Natural killer cell (primary cell): ENCODE measurements around the gene MKS1. TPM values are rescaled to one million over a fixed set of nuclear protein-coding genes. Genes with fewer than 3 reads are reported as not detected.

ENCODE experiments used
- ATAC-seq, 3 donors: fragments of 150-1000 bp in 2 of 3; fragments of 200-7000 bp in 1 of 3; cut with Tn5 transposase; 1 replicate in 1 of 3; 2 replicates in 2 of 3; pipeline ENCODE4 v1.10.0; 2021; ENCODE audit warnings: mild to moderate bottlenecking in 2 of 3, moderate library complexity in 2 of 3
- DNase-seq, 2 donors: peaks; one replicate each; pipeline versions ENCODE4 v3.0.0 to v3.0.0-alpha.2; 2013 to 2021; ENCODE audit warnings: mixed read lengths in 1 of 2
- H3K27ac ChIP-seq: one replicate; pipeline ENCODE4 v1.5.1; 2013; ENCODE audit warnings: mild to moderate bottlenecking, low read length
- H3K27me3 ChIP-seq: one replicate; pipeline ENCODE4 v1.6.1; 2013; ENCODE audit warnings: low read length; ENCODE audit not compliant: control insufficient read depth, insufficient read depth
- H3K36me3 ChIP-seq: one replicate; pipeline ENCODE4 v1.6.1; 2013; ENCODE audit warnings: low read length; ENCODE audit not compliant: control insufficient read depth, insufficient read depth
- H3K4me1 ChIP-seq: one replicate; pipeline ENCODE4 v1.6.1; 2013; ENCODE audit warnings: low read length; ENCODE audit not compliant: control insufficient read depth, insufficient read depth
- H3K4me3 ChIP-seq: one replicate; pipeline ENCODE4 v1.5.1; 2013; ENCODE audit warnings: low read length
- H3K9me3 ChIP-seq: one replicate; pipeline ENCODE4 v1.6.1; 2013; ENCODE audit warnings: low read length; ENCODE audit not compliant: control insufficient read depth, insufficient read depth
- H3K27ac Mint-ChIP-seq, 2 donors: one replicate each; pipeline ENCODE4 v1.8.0; 2022; ENCODE audit warnings: mild to moderate bottlenecking in 2 of 2, mixed read lengths in 2 of 2, moderate library complexity in 1 of 2
- H3K27me3 Mint-ChIP-seq, 2 donors: one replicate each; pipeline ENCODE4 v1.8.0; 2022; ENCODE audit warnings: low read depth in 2 of 2, mixed read lengths in 2 of 2
- H3K36me3 Mint-ChIP-seq: one replicate; pipeline ENCODE4 v1.8.0; 2022; ENCODE audit warnings: mixed read lengths
- H3K4me1 Mint-ChIP-seq, 2 donors: one replicate each; pipeline ENCODE4 v1.8.0; 2022; ENCODE audit warnings: mixed read lengths in 2 of 2
- H3K4me3 Mint-ChIP-seq: one replicate; pipeline ENCODE4 v1.8.0; 2022; ENCODE audit warnings: mild to moderate bottlenecking, moderate library complexity, mixed read lengths
- H3K9me3 Mint-ChIP-seq, 2 donors: one replicate each; pipeline ENCODE4 v1.8.0; 2022; ENCODE audit warnings: mixed read lengths in 2 of 2
- WGBS: methylation state at CpG from one replicate; pipeline ENCODE4 v1.1.7; 2013; ENCODE audit warnings: missing lambda C conversion rate; ENCODE audit not compliant: insufficient coverage; 5-methylcytosine and 5-hydroxymethylcytosine counted together
- intact Hi-C: fragments of 100-400 bp; cut with micrococcal nuclease; formaldehyde crosslinking; loops from one replicate; pipeline ENCODE4 v1.14.2; 2022
- total RNA-seq, 4 donors: library from RNA; stranded (reverse); fragments of 120-200 nt in 1 of 4; gene quantifications; one replicate each; pipeline versions ENCODE4 v1.2.3 to v1.2.4, GENCODE V29; 2013 to 2022
- TF ChIP-seq, protein P1 (sequence below): fragments of 200-600 bp; IDR thresholded peaks from one replicate; pipeline ENCODE4 v1.8.0; 2022; ENCODE audit warnings: antibody characterized with exemption

Gene MKS1
- total RNA-seq, 3 donors from 2014 or later (not counting 1 experiment from before 2014, with no cell fraction given): 4.5 to 10.7 (median 8.5) TPM

DNA sequence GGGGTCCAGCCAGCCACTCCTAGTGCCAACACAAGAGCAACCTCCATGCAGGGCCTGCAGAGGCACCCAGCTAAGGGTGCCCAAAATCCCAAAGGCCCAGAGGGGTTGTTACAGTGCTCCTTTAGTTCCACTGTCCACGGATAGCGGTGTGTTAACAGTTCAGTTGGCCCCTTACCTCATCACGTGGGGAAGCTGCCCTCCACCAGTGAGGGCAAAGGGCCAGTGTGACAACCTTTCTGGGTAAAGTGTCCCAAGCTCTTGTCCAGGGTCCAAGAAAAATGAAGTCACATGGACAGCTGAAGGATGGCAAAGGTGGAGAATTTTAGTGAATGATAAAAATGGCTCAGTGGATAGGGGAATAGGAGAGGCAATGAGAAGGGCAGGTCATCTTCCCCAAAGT, 8.7 kb upstream of the MKS1 start:
- Histone ChIP-seq H3K4me1 (peaks cover 10% of the 10 kb centered on the region), H3K4me3 (no peak overlapping the region), H3K9me3 (no peaks in the 10 kb centered on the region), H3K27ac (no peak overlapping the region), H3K36me3 (no peaks in the 10 kb centered on the region), H3K27me3 (no peaks in the 10 kb centered on the region)
- Mint-ChIP-seq H3K36me3 (no peaks in the 10 kb centered on the region), H3K4me1 (no peaks in the 10 kb centered on the region), H3K4me3 (no peak overlapping the region), H3K9me3 (no peaks in the 10 kb centered on the region), H3K27me3 (peaks cover 14 to 17% of the 10 kb centered on the region in 2 donors), H3K27ac (no peak overlapping the region)
- TF ChIP-seq, protein P1, sequence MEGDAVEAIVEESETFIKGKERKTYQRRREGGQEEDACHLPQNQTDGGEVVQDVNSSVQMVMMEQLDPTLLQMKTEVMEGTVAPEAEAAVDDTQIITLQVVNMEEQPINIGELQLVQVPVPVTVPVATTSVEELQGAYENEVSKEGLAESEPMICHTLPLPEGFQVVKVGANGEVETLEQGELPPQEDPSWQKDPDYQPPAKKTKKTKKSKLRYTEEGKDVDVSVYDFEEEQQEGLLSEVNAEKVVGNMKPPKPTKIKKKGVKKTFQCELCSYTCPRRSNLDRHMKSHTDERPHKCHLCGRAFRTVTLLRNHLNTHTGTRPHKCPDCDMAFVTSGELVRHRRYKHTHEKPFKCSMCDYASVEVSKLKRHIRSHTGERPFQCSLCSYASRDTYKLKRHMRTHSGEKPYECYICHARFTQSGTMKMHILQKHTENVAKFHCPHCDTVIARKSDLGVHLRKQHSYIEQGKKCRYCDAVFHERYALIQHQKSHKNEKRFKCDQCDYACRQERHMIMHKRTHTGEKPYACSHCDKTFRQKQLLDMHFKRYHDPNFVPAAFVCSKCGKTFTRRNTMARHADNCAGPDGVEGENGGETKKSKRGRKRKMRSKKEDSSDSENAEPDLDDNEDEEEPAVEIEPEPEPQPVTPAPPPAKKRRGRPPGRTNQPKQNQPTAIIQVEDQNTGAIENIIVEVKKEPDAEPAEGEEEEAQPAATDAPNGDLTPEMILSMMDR: no peak
- 96% methylated on average over 3 of the region's 3 CpGs for WGBS
- intact Hi-C loops: no loop called here
- DNase-seq (no peak), ATAC-seq (no peak)

DNA sequence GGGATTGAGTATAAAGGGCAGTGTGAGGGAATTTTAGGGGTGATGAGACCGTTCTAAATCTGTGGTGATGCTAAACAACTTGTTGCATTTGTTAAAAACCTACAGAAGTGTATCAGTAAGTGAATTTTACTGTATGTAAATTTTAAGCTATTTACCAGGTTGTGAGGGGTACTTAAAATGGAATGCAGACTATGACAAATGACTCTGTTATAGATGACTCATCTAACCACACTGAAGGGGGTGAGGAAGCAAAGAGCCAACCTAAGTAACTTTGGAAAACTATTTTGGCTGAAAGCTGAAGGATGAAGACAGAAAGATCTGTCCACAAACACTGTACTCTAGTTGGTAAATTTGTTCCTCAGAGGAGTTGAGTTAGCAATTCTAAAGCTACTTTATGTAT, 5.3 kb upstream of the MKS1 start:
- Histone ChIP-seq H3K4me1 (peaks cover 7% of the 10 kb centered on the region), H3K9me3 (no peaks in the 10 kb centered on the region), H3K36me3 (no peaks in the 10 kb centered on the region), H3K4me3 (no peak overlapping the region), H3K27me3 (no peaks in the 10 kb centered on the region), H3K27ac (no peak overlapping the region)
- Mint-ChIP-seq H3K4me3 (no peak overlapping the region), H3K27ac (no peak overlapping the region), H3K36me3 (no peaks in the 10 kb centered on the region), H3K9me3 (no peaks in the 10 kb centered on the region), H3K4me1 (peaks cover 8 to 11% of the 10 kb centered on the region in 2 donors), H3K27me3 (peaks cover 14 to 18% of the 10 kb centered on the region in 2 donors)
- DNase-seq (no peak), ATAC-seq (no peak)
- TF ChIP-seq, protein P1: no peak
- 50% methylated on average over 1 of the region's 1 CpG for whole genome bisulfite sequencing
- intact Hi-C loops: no loop called here

DNA sequence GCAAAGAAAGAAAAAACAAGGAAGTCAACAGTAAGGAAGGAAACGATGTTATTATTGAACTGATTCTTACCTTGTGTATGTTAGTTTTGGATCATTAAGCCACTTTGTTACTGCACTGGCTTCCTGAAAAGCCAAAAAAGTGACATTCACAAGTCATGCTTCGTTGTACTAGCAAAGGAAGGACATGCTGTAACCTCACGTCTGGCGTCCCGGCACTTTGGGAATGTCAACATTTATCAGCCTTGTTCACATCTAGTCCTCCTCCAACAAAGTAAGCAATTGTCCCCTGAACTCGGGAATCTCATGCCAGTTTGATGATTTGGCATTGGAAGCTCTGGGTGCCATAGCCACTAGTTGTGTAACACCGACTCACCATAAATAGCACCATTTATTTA, 731 bp upstream of the MKS1 start:
- H3K4me3 ChIP-seq: peak overlapping the region; percentile 81
- peaks cover 14% of the 10 kb centered on the region for H3K4me1 ChIP-seq
- no peaks in the 10 kb centered on the region for H3K9me3 Mint-ChIP-seq
- WGBS: 75% methylated on average over 7 of the region's 7 CpGs
- H3K27ac ChIP-seq: peak overlapping the region; percentile 77
- H3K36me3 ChIP-seq: peaks cover 2% of the 10 kb centered on the region
- H3K27ac Mint-ChIP-seq: peak overlapping the region; percentile 94 to 95
- H3K27me3 Mint-ChIP-seq: peaks cover 3 to 18% of the 10 kb centered on the region in 2 donors
- peaks cover 18 to 22% of the 10 kb centered on the region in 2 donors for H3K4me1 Mint-ChIP-seq
- H3K4me3 Mint-ChIP-seq: peak overlapping the region; percentile 96
- intact Hi-C loops: loop anchor here (2.0 kb wide), 1 partner anchor 213 kb away; the partner anchor contains the start of gene SRSF1
- H3K9me3 ChIP-seq: no peaks in the 10 kb centered on the region
- H3K27me3 ChIP-seq: no peaks in the 10 kb centered on the region
- TF ChIP-seq, protein P1: no peak
- DNase-seq: peak in 1 of 2 donors; percentile 29
- no peak for ATAC-seq
- H3K36me3 Mint-ChIP-seq: no peaks in the 10 kb centered on the region

DNA sequence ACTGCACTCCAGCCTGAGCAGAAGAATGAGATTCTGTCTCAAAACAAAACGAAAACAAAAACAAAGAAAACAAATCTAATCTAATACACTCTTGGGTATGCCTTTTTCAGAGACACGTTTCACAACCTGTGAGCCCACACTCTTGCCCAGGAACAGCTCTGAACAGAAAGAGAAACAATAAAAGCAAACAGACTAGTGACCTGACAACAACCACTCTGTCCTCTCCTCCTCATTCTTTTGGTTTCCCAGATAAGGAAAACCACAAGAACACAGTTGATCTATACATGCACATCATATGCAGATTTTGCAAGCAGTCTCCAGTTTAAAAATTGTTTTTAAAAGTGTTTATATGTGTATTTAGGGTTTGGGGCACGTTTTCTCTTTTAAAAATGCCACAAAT, 1.3 kb downstream of the MKS1 start:
- no peak overlapping the region for H3K4me3 ChIP-seq
- H3K4me1 ChIP-seq: peaks cover 14% of the 10 kb centered on the region
- Mint-ChIP-seq H3K9me3 (no peaks in the 10 kb centered on the region), H3K4me3 (peak overlapping the region; percentile 62), H3K4me1 (peaks cover 18 to 22% of the 10 kb centered on the region in 2 donors), H3K27me3 (peaks cover 0 to 1% of the 10 kb centered on the region in 2 donors), H3K27ac (peak overlapping the region; percentile 94 to 95), H3K36me3 (no peaks in the 10 kb centered on the region)
- WGBS: 72% methylated on average over 3 of the region's 3 CpGs
- TF ChIP-seq, protein P1: no peak
- H3K27ac ChIP-seq: no peak overlapping the region
- H3K27me3 ChIP-seq: no peaks in the 10 kb centered on the region
- no peaks in the 10 kb centered on the region for H3K9me3 ChIP-seq
- intact Hi-C loops: loop anchor here (2.0 kb wide), 1 partner anchor 211 kb away; the partner anchor contains the start of gene SRSF1
- peaks cover 10% of the 10 kb centered on the region for H3K36me3 ChIP-seq
- no peak for ATAC-seq
- peak in 1 of 2 donors; percentile 9 for DNase-seq
